Suprapubic skin (tissue), 4 donors: Measurements from ENCODE around the gene LYG1.
"Not testable (repeated sequence)": the region's sequence is repeated elsewhere in the genome, so short reads cannot be mapped to it uniquely, and the experiment has no call there.

Experiments used
- CTCF ChIP-seq, 2 donors: fragments of 200-600 bp in 1 of 2; fragments of 450-650 bp in 1 of 2; sonication (generic) in 1 of 2; IDR thresholded peaks; one replicate each; pipeline ENCODE4 v1.5.1; 2016 to 2019; ENCODE audit warnings: antibody characterized with exemption in 2 of 2, mild to moderate bottlenecking in 1 of 2, moderate library complexity in 1 of 2
- POLR2A ChIP-seq, 2 donors: fragments of 450-650 bp; IDR thresholded peaks; one replicate each; pipeline ENCODE4 v1.6.1; 2017; ENCODE audit warnings: antibody characterized with exemption in 2 of 2, mild to moderate bottlenecking in 2 of 2, moderate library complexity in 2 of 2
- POLR2AphosphoS5 ChIP-seq, 3 donors: sonication (generic); formaldehyde crosslinking; IDR thresholded peaks; one replicate each; pipeline ENCODE4 v1.6.1; 2017; ENCODE audit warnings: antibody characterized with exemption in 3 of 3

- not testable (repeated sequence) for TF ChIP-seq CTCF, POLR2A, POLR2AphosphoS5 (IDR thresholded peaks at IDR 0.05)
These were observed 16.8 kb upstream of the LYG1 start for GRCh38 chr2:99317873-99318200.
